ENCODE measurements around the gene NCF4. TPM values are rescaled to one million over a fixed set of nuclear protein-coding genes. Genes with fewer than 3 reads are reported as not detected.

NCF4 gene
- total and polyA plus RNA-seq, 2 donors from 2014 or later, result 4.7 to 19.4 TPM

DNA sequence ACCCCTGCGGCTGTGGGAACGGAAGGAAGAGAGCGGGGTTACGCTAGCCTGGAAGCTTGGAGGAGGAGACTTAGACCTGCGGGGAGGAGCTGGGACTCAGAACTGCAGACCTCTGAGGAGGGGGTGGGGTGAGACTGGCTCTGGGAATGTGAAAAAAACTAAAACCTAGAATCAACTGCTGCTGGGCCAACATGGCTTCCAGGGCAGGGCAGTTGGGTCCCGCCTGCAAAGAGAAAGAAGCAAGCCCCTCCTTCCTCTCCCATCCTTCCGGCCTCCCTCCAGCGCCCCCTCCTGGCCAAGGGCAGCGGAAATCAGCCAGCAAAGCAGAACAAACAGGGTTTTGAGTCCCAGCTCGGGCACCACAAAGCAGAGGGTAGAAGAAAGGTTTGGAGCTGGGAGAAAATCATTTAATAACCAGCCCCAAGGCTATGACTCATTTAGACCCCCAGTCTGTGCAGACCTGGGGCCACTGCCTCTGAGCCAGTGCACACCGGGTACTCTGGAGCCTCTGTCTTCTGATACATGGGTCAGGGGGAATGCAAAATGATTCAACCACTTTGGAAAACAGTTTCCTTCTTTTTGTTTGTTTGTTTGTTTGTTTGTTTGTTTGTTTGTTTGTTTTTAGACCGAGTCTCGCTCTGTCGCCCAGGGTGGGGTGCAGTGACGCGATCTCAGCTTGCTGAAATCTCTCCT, 7.3 kb upstream of the NCF4 start:
- DNase-seq (peak; percentile 69 to 88 (median 81)), FAIRE-seq (no peak)
- Histone ChIP-seq H3K36me3 (ENCODE audit: control insufficient read depth in 2 of 3, insufficient read depth in 3 of 3, low read length in 3 of 3) (no peaks in the 10 kb centered on the region), H3K9ac (ENCODE audit: low read length in 3 of 3) (no peak overlapping the region), H3K27ac (ENCODE audit: low read depth in 2 of 2, low read length in 2 of 2) (no peak overlapping the region), H3K27me3 (ENCODE audit: control insufficient read depth, insufficient read depth, low read length) (no peaks in the 10 kb centered on the region), H3K4me1 (ENCODE audit: control insufficient read depth in 2 of 3, insufficient read depth in 2 of 3, low read depth in 1 of 3, low read length in 3 of 3) (peaks cover 0 to 3% (median 0%) of the 10 kb centered on the region in 3 donors), H3K4me3 (ENCODE audit: low read length in 3 of 3) (no peak overlapping the region), H3K9me3 (ENCODE audit: control insufficient read depth in 2 of 3, insufficient read depth in 1 of 3, low read length in 3 of 3) (no peaks in the 10 kb centered on the region)
- intact Hi-C loops (cut with DNase I), result no loop called here
- peak; percentile 35 for TF ChIP-seq CTCF (IDR thresholded peaks at IDR 0.05; ENCODE audit: borderline replicate concordance, extremely low read depth, insufficient read depth)

DNA sequence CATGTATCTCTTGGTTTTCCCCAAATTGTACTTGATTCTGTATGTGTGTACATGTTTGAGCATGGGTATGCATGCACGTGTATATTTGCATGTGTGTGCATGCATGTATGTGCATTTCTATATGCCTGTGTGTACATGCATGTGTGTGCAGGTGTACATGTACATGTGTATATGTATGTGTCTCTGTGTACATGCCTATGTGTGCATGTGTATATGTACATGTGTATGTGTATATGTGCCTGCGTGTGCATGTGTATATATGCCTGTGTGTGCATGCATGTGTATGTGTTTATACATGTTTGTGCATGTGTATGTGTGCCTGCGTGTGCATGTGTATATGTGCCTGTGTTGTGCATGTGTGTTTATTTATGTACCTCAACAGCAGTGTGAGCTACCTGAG, 5.3 kb upstream of the NCF4 start:
- DNase-seq, result no peak
- no peaks in the 10 kb centered on the region for H3K27me3 ChIP-seq (ENCODE audit: control insufficient read depth, insufficient read depth, low read length)
- H3K4me1 ChIP-seq (ENCODE audit: control insufficient read depth in 2 of 3, insufficient read depth in 2 of 3, low read depth in 1 of 3, low read length in 3 of 3), result peaks cover 0 to 3% (median 0%) of the 10 kb centered on the region in 3 donors
- H3K9me3 ChIP-seq (ENCODE audit: control insufficient read depth in 2 of 3, insufficient read depth in 1 of 3, low read length in 3 of 3), result no peaks in the 10 kb centered on the region
- FAIRE-seq, result no peak
- H3K4me3 ChIP-seq (ENCODE audit: low read length in 3 of 3), result no peak overlapping the region
- H3K27ac ChIP-seq (ENCODE audit: low read depth in 2 of 2, low read length in 2 of 2), result no peak overlapping the region
- H3K9ac ChIP-seq (ENCODE audit: low read length in 3 of 3), result no peak overlapping the region
- TF ChIP-seq CTCF (IDR thresholded peaks at IDR 0.05; ENCODE audit: borderline replicate concordance, extremely low read depth, insufficient read depth), result no peak
- intact Hi-C loops (cut with DNase I), result no loop called here
- H3K36me3 ChIP-seq (ENCODE audit: control insufficient read depth in 2 of 3, insufficient read depth in 3 of 3, low read length in 3 of 3), result no peaks in the 10 kb centered on the region

GRCh38 chr22:36856121-36856791, 4.5 kb upstream of the NCF4 start:
- Histone ChIP-seq H3K27ac (ENCODE audit: low read depth in 2 of 2, low read length in 2 of 2) (no peak overlapping the region), H3K9ac (ENCODE audit: low read length in 3 of 3) (no peak overlapping the region), H3K27me3 (ENCODE audit: control insufficient read depth, insufficient read depth, low read length) (no peaks in the 10 kb centered on the region), H3K4me3 (ENCODE audit: low read length in 3 of 3) (no peak overlapping the region), H3K9me3 (ENCODE audit: control insufficient read depth in 2 of 3, insufficient read depth in 1 of 3, low read length in 3 of 3) (no peaks in the 10 kb centered on the region), H3K36me3 (ENCODE audit: control insufficient read depth in 2 of 3, insufficient read depth in 3 of 3, low read length in 3 of 3) (no peaks in the 10 kb centered on the region), H3K4me1 (ENCODE audit: control insufficient read depth in 2 of 3, insufficient read depth in 2 of 3, low read depth in 1 of 3, low read length in 3 of 3) (peaks cover 0 to 3% (median 0%) of the 10 kb centered on the region in 3 donors)
- FAIRE-seq (no peak), DNase-seq (peak; percentile 92 to 96 (median 94))
- peak; percentile 100 for TF ChIP-seq CTCF (IDR thresholded peaks at IDR 0.05; ENCODE audit: borderline replicate concordance, extremely low read depth, insufficient read depth)
- intact Hi-C loops (cut with DNase I), result no loop called here

All from kidney (tissue), 14 donors.